MCF 10A (cell line): Measurements from ENCODE around the gene UNC5A. TPM values are rescaled to one million over a fixed set of nuclear protein-coding genes. Genes with fewer than 3 reads are reported as not detected.

ENCODE experiments used
- BruUV-seq: library from RNA; stranded (reverse); fragments of 400-500 nt; replicated peaks from 2 replicates; lab custom pipeline; 2021; lab: Mats Ljungman, UMichigan
- CTCF ChIA-PET: fragments of 300-600 bp; sonication (Branson Sonifier 250); formaldehyde crosslinking; extraction: SDS; loops from one replicate; lab custom pipeline; 2021; ENCODE audit warnings: antibody characterized with exemption, inconsistent platforms; lab: Yijun Ruan, JAX
- POLR2A ChIA-PET: fragments of 300-600, 350-650 bp; sonication (Branson Sonifier 250); formaldehyde crosslinking; extraction: SDS; loops from one replicate; lab custom pipeline; 2020; ENCODE audit warnings: antibody characterized with exemption, inconsistent platforms; lab: Yijun Ruan, JAX
- DNase-seq: peaks from one replicate; pipeline ENCODE4 v3.0.0-alpha.2; 2018; ENCODE audit not compliant: unreplicated experiment
- H3K27ac Mint-ChIP-seq: one replicate; pipeline ENCODE4 v1.8.0; 2022; ENCODE audit warnings: mild to moderate bottlenecking, low read depth, mixed read lengths; ENCODE audit not compliant: unreplicated experiment
- H3K27me3 Mint-ChIP-seq: one replicate; pipeline ENCODE4 v1.8.0; 2022; ENCODE audit warnings: mixed read lengths; ENCODE audit not compliant: insufficient read depth, unreplicated experiment
- H3K36me3 Mint-ChIP-seq: one replicate; pipeline ENCODE4 v1.8.0; 2022; ENCODE audit warnings: mild to moderate bottlenecking, moderate library complexity, mixed read lengths; ENCODE audit not compliant: insufficient read depth, unreplicated experiment
- H3K4me1 Mint-ChIP-seq: one replicate; pipeline ENCODE4 v1.8.0; 2022; ENCODE audit warnings: mixed read lengths; ENCODE audit not compliant: insufficient read depth, unreplicated experiment
- H3K4me3 Mint-ChIP-seq: one replicate; pipeline ENCODE4 v1.8.0; 2022; ENCODE audit warnings: mild to moderate bottlenecking, moderate library complexity, mixed read lengths; ENCODE audit not compliant: unreplicated experiment
- H3K9me3 Mint-ChIP-seq: one replicate; pipeline ENCODE4 v1.8.0; 2022; ENCODE audit warnings: mixed read lengths; ENCODE audit not compliant: unreplicated experiment
- CTCF ChIP-seq: fragments of 200-600 bp; IDR thresholded peaks from one replicate; pipeline ENCODE4 v1.8.0; 2022; ENCODE audit warnings: antibody characterized with exemption, mild to moderate bottlenecking; ENCODE audit not compliant: unreplicated experiment
- intact Hi-C: fragments of 100-400 bp; cut with micrococcal nuclease; formaldehyde crosslinking; loops from 2 replicates; pipeline ENCODE4 v1.14.1; 2022
- total RNA-seq: library from RNA; stranded (reverse); gene quantifications from 2 replicates; pipeline ENCODE4 v1.2.3, GENCODE V29; 2022

Gene UNC5A
- total RNA-seq, 1 experiment from 2014 or later: 0.51 TPM

GRCh38 chr5:176848651-176849050 lies 38.3 kb downstream of the UNC5A start:
- CTCF ChIA-PET: no interaction called here
- POLR2A ChIA-PET: interaction anchor here (0.9 kb wide), 1 partner anchor 188 kb away, joined by 3 read pairs; no protein-coding TSS in a partner anchor
- no peak overlapping the region for H3K27ac Mint-ChIP-seq
- H3K36me3 Mint-ChIP-seq: no peaks in the 10 kb centered on the region
- DNase-seq: no peak
- BruUV-seq: no TSS peak
- peaks cover 11% of the 10 kb centered on the region for H3K27me3 Mint-ChIP-seq
- no peaks in the 10 kb centered on the region for H3K9me3 Mint-ChIP-seq
- intact Hi-C loops: no loop called here
- H3K4me1 Mint-ChIP-seq: peaks cover 9% of the 10 kb centered on the region
- H3K4me3 Mint-ChIP-seq: no peak overlapping the region
- TF ChIP-seq CTCF: no peak

- Mint-ChIP-seq H3K36me3 (no peaks in the 10 kb centered on the region), H3K9me3 (no peaks in the 10 kb centered on the region), H3K4me1 (peaks cover 9% of the 10 kb centered on the region), H3K4me3 (no peak overlapping the region), H3K27ac (no peak overlapping the region), H3K27me3 (peaks cover 20% of the 10 kb centered on the region)
- ChIA-PET POLR2A (interaction anchor here (1.1 kb wide), 1 partner anchor 28 kb away, joined by 4 read pairs; no protein-coding TSS in a partner anchor), CTCF (interaction anchor here (0.7 kb wide), 1 partner anchor 189 kb away, joined by 3 read pairs; no protein-coding TSS in a partner anchor)
- BruUV-seq: no TSS peak
- intact Hi-C loops: no loop called here
- TF ChIP-seq CTCF: no peak
- DNase-seq: no peak
These were observed 39.4 kb downstream of the UNC5A start for GRCh38 chr5:176849611-176850227.

DNA sequence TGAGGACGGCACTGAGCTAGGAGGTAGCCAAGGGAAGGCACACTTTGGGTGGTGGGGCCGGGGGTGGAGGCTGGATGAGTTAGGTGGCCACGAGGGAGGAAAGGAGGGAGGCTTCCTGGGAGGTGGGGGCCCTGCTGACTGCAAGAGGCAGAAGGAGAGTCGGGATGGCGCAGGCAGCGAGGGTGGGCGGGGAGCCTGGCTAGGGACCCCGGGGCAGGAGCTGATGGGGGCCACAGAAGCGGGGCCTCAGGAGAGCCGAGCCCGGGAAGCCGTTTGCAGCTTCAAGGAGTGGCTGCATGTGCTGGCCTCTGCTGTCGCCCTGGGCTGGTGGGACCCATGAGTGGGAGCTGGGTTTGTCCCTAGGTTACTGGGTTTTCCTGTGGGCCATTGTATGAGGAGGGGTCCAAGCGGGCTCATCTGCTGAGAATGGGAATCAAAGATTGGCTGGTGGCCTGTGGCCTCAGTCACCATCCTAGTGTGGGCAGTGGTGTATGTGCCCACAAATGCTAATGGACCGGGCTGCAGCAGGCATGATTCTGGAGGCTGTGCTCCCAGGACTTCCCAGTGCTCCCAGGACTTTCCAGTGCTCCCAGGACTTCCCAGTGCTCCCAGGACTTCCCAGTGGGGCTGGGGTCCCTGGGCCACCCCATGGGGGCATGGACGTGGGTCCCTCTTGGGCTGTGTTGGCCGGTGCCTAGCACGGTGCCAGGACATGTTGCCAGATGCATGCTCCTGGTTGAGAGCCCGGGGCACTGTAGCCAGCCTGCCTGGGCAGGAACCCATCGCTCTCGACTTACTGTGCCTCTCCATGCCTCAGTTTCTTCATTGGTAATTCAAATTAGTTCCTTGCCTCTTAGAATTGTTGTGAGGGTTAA lies 40.2 kb downstream of the UNC5A start:
- H3K27ac Mint-ChIP-seq: no peak overlapping the region
- intact Hi-C loops: no loop called here
- no peak overlapping the region for H3K4me3 Mint-ChIP-seq
- CTCF ChIA-PET: interaction anchor here (0.7 to 1.9 kb wide), 2 partner anchors 189 to 190 kb away, joined by 3 to 7 read pairs; no protein-coding TSS in a partner anchor
- no peaks in the 10 kb centered on the region for H3K9me3 Mint-ChIP-seq
- no TSS peak for BruUV-seq
- DNase-seq: no peak
- POLR2A ChIA-PET: interaction anchor here (1.1 kb wide), 1 partner anchor 29 kb away, joined by 4 read pairs; no protein-coding TSS in a partner anchor
- no peak for TF ChIP-seq CTCF
- H3K27me3 Mint-ChIP-seq: peaks cover 20% of the 10 kb centered on the region
- no peaks in the 10 kb centered on the region for H3K36me3 Mint-ChIP-seq
- no peaks in the 10 kb centered on the region for H3K4me1 Mint-ChIP-seq

- no TSS peak for BruUV-seq
- no peaks in the 10 kb centered on the region for H3K4me1 Mint-ChIP-seq
- ChIA-PET CTCF (interaction anchor here (1.9 kb wide), 1 partner anchor 190 kb away, joined by 7 read pairs; no protein-coding TSS in a partner anchor), POLR2A (no interaction called here)
- peaks cover 20% of the 10 kb centered on the region for H3K27me3 Mint-ChIP-seq
- intact Hi-C loops: no loop called here
- H3K9me3 Mint-ChIP-seq: no peaks in the 10 kb centered on the region
- H3K27ac Mint-ChIP-seq: no peak overlapping the region
- H3K4me3 Mint-ChIP-seq: no peak overlapping the region
- no peak for TF ChIP-seq CTCF
- no peaks in the 10 kb centered on the region for H3K36me3 Mint-ChIP-seq
- DNase-seq: no peak
These were observed 41.0 kb downstream of the UNC5A start for GRCh38 chr5:176851380-176851779.
